ENCODE data around the gene SLC7A14.

The SLC7A14 gene

DNA sequence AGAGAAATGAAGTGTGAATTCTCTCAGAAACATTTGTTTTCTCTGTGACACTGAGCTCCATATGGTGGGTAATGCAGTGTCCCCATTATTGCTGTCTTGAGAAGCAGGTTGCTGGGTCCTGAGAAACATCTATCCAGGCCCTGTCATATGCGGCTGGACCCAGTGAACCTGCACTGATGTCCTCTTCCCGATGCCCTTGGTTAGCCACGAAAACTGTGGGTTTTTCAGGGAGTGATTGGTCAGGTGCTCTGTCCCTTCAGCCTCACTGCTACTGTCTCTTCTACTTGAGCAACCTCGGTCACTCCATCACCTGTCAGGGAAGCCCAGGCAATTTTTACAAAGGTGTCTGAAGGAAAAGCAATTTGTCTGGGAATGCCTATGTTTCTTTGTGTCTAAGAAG lies 77.0 kb downstream of the SLC7A14 start:
- H3K9me3 ChIP-seq (ENCODE audit: insufficient read depth, low read length): no peaks in the 10 kb centered on the region
- no peak overlapping the region for H3K27ac ChIP-seq (ENCODE audit: low read length)
- no peak overlapping the region for H3K9ac ChIP-seq (ENCODE audit: low read length)
- no peaks in the 10 kb centered on the region for H4K20me1 ChIP-seq (ENCODE audit: insufficient read depth, low read length)
- H3K27me3 ChIP-seq (ENCODE audit: low read depth, low read length): peaks cover 52% of the 10 kb centered on the region
- H3K36me3 ChIP-seq (replicated peaks; ENCODE audit: low read depth, low read length): no peaks in the 10 kb centered on the region
- H2AFZ ChIP-seq (ENCODE audit: low read depth, low read length): no peak overlapping the region
- H3K4me1 ChIP-seq (ENCODE audit: low read length): no peaks in the 10 kb centered on the region
- TF ChIP-seq, protein P1, sequence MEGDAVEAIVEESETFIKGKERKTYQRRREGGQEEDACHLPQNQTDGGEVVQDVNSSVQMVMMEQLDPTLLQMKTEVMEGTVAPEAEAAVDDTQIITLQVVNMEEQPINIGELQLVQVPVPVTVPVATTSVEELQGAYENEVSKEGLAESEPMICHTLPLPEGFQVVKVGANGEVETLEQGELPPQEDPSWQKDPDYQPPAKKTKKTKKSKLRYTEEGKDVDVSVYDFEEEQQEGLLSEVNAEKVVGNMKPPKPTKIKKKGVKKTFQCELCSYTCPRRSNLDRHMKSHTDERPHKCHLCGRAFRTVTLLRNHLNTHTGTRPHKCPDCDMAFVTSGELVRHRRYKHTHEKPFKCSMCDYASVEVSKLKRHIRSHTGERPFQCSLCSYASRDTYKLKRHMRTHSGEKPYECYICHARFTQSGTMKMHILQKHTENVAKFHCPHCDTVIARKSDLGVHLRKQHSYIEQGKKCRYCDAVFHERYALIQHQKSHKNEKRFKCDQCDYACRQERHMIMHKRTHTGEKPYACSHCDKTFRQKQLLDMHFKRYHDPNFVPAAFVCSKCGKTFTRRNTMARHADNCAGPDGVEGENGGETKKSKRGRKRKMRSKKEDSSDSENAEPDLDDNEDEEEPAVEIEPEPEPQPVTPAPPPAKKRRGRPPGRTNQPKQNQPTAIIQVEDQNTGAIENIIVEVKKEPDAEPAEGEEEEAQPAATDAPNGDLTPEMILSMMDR (IDR thresholded peaks at IDR 0.05; ENCODE audit: low read depth, low read length): no peak
- no peak for TF ChIP-seq EZH2phosphoT487 (IDR thresholded peaks at IDR 0.05; ENCODE audit: low read depth)
- H3K4me3 ChIP-seq (ENCODE audit: low read length): no peak overlapping the region
- no peak overlapping the region for H3K4me2 ChIP-seq (ENCODE audit: low read length)
- H3K79me2 ChIP-seq (ENCODE audit: low read length): no peaks in the 10 kb centered on the region

DNA sequence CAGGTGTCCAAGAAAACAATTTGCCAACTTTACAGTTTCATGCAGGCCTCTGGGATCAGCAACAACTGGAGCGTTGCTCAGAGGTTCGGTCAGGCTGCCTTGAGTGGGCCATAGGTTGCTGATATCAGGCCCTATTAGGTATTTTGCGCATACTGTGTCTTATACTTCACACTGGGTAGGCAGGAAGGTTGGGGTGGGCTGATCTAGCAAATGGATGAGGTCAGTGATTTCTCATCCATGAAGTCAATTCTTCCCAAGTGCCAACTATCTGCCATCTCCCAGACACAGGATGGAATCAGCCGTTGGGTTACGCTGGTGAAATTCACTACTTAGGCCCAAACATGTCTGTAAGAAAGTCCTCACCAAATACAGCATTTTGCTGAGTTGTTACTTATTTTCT lies 77.6 kb downstream of the SLC7A14 start:
- H3K4me3 ChIP-seq (ENCODE audit: low read length): no peak overlapping the region
- H4K20me1 ChIP-seq (ENCODE audit: insufficient read depth, low read length): no peaks in the 10 kb centered on the region
- no peaks in the 10 kb centered on the region for H3K36me3 ChIP-seq (replicated peaks; ENCODE audit: low read depth, low read length)
- no peak overlapping the region for H3K27ac ChIP-seq (ENCODE audit: low read length)
- H3K9ac ChIP-seq (ENCODE audit: low read length): no peak overlapping the region
- H3K79me2 ChIP-seq (ENCODE audit: low read length): no peaks in the 10 kb centered on the region
- H2AFZ ChIP-seq (ENCODE audit: low read depth, low read length): no peak overlapping the region
- peaks cover 53% of the 10 kb centered on the region for H3K27me3 ChIP-seq (ENCODE audit: low read depth, low read length)
- H3K4me2 ChIP-seq (ENCODE audit: low read length): no peak overlapping the region
- no peaks in the 10 kb centered on the region for H3K9me3 ChIP-seq (ENCODE audit: insufficient read depth, low read length)
- TF ChIP-seq, protein P1 (IDR thresholded peaks at IDR 0.05; ENCODE audit: low read depth, low read length): no peak
- TF ChIP-seq EZH2phosphoT487 (IDR thresholded peaks at IDR 0.05; ENCODE audit: low read depth): no peak
- H3K4me1 ChIP-seq (ENCODE audit: low read length): no peaks in the 10 kb centered on the region

DNA sequence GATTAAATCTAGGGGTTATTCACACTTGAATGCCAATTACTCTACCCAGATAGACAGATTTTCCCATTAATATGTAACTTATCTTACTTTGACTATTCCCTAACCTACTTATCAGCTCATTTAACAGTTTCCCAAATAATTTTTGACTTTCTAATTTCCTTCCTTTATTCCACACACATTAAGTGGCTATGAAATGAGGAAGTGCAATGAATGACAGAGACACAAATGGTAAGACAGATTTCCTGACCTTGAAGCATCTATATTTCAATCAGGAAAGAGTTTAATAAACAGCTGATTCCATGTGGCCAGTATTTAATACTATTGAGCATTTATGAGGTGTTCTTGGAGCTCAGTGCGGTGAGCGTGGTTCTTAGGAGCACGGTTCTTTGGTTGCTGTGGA lies 78.8 kb downstream of the SLC7A14 start:
- no peaks in the 10 kb centered on the region for H3K36me3 ChIP-seq (replicated peaks; ENCODE audit: low read depth, low read length)
- no peak overlapping the region for H3K27ac ChIP-seq (ENCODE audit: low read length)
- peaks cover 55% of the 10 kb centered on the region for H3K27me3 ChIP-seq (ENCODE audit: low read depth, low read length)
- no peaks in the 10 kb centered on the region for H4K20me1 ChIP-seq (ENCODE audit: insufficient read depth, low read length)
- H3K4me3 ChIP-seq (ENCODE audit: low read length): no peak overlapping the region
- no peaks in the 10 kb centered on the region for H3K9me3 ChIP-seq (ENCODE audit: insufficient read depth, low read length)
- H3K79me2 ChIP-seq (ENCODE audit: low read length): no peaks in the 10 kb centered on the region
- no peak overlapping the region for H3K9ac ChIP-seq (ENCODE audit: low read length)
- H3K4me2 ChIP-seq (ENCODE audit: low read length): no peak overlapping the region
- TF ChIP-seq EZH2phosphoT487 (IDR thresholded peaks at IDR 0.05; ENCODE audit: low read depth): no peak
- TF ChIP-seq, protein P1 (IDR thresholded peaks at IDR 0.05; ENCODE audit: low read depth, low read length): no peak
- H2AFZ ChIP-seq (ENCODE audit: low read depth, low read length): no peak overlapping the region
- H3K4me1 ChIP-seq (ENCODE audit: low read length): no peaks in the 10 kb centered on the region

DNA sequence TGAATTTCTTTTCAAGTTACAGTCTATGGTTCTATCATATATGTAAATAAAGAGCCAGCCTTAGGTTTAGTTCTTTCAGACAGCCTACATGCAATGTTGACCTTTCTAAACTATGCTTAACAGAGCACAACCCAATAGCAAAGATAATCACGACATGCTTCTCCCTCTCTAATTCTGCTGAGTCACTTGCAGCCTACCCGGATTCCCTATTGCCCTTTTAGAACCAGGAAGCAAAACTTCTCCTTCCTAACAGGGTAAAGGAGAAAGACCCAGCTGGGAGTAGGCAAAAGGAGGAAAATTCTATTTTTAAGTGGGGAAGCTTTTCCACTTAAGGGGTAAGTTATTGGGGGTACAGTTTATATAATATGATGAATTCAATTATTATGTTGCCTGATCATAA lies 79.3 kb downstream of the SLC7A14 start:
- Histone ChIP-seq H3K27me3 (ENCODE audit: low read depth, low read length) (peaks cover 51% of the 10 kb centered on the region), H3K4me3 (ENCODE audit: low read length) (no peak overlapping the region), H3K79me2 (ENCODE audit: low read length) (no peaks in the 10 kb centered on the region), H2AFZ (ENCODE audit: low read depth, low read length) (no peak overlapping the region), H3K27ac (ENCODE audit: low read length) (no peak overlapping the region), H3K4me2 (ENCODE audit: low read length) (no peak overlapping the region), H3K9ac (ENCODE audit: low read length) (no peak overlapping the region), H3K36me3 (replicated peaks; ENCODE audit: low read depth, low read length) (no peaks in the 10 kb centered on the region), H4K20me1 (ENCODE audit: insufficient read depth, low read length) (no peaks in the 10 kb centered on the region), H3K9me3 (ENCODE audit: insufficient read depth, low read length) (no peaks in the 10 kb centered on the region), H3K4me1 (ENCODE audit: low read length) (no peaks in the 10 kb centered on the region)
- no peak for TF ChIP-seq EZH2phosphoT487 (IDR thresholded peaks at IDR 0.05; ENCODE audit: low read depth)
- TF ChIP-seq, protein P1 (IDR thresholded peaks at IDR 0.05; ENCODE audit: low read depth, low read length): no peak

All from OCI-LY3 (cell line).